D721Med (cell line): Measurements from ENCODE around the gene CD247.

ENCODE experiments used
- DNase-seq: peaks from one replicate; pipeline ENCODE4 v3.0.0; 2011; ENCODE audit warnings: low spot score; ENCODE audit not compliant: insufficient read length
- FAIRE-seq: peaks from 2 replicates; lab custom pipeline; 2011; peaks lifted over from hg19 to GRCh38; lab: Jason Lieb, UNC
- CTCF ChIP-seq: IDR thresholded peaks from 2 replicates; pipeline ENCODE4 v1.5.1; 2012; ENCODE audit warnings: mild to moderate bottlenecking, control low read depth; ENCODE audit not compliant: insufficient read depth; ENCODE audit errors: missing control alignments

Gene CD247

GRCh38 chr1:167488786-167489185, 29.5 kb downstream of the CD247 start:
- DNase-seq, result no peak
- no peak for TF ChIP-seq CTCF
- no peak for FAIRE-seq

GRCh38 chr1:167487614-167488013, 30.7 kb downstream of the CD247 start:
- no peak for TF ChIP-seq CTCF
- DNase-seq (no peak), FAIRE-seq (no peak)

- DNase-seq (no peak), FAIRE-seq (no peak)
- no peak for TF ChIP-seq CTCF
Measured at GRCh38 chr1:167486090-167486824, 32.1 kb downstream of the CD247 start.

GRCh38 chr1:167484726-167485502, 33.4 kb downstream of the CD247 start:
- no peak for DNase-seq
- TF ChIP-seq CTCF, result no peak
- FAIRE-seq, result no peak

- TF ChIP-seq CTCF, result no peak
- no peak for FAIRE-seq
- no peak for DNase-seq
Measured at GRCh38 chr1:167483790-167484189, 34.5 kb downstream of the CD247 start.

- FAIRE-seq, result no peak
- TF ChIP-seq CTCF, result no peak
Measured at GRCh38 chr1:167482184-167482583, 36.1 kb downstream of the CD247 start.

More at GRCh38 chr1:167482184-167482583, 36.1 kb downstream of the CD247 start:
- DNase-seq, result no peak
